HT-29 (cell line): ENCODE measurements around the gene ERVH48-1. TPM values are rescaled to one million over a fixed set of nuclear protein-coding genes. Genes with fewer than 3 reads are reported as not detected.
"Not testable (repeated sequence)": the region's sequence is repeated elsewhere in the genome, so short reads cannot be mapped to it uniquely, and the experiment has no call there.

ENCODE experiments used
- DNase-seq: peaks from one replicate; pipeline ENCODE4 v3.0.0-alpha.2; 2015; ENCODE audit warnings: low spot score
- total RNA-seq: library from RNA; depleted of rRNA; stranded (reverse); fragments of >200 nt; shearing (Covaris generic); gene quantifications from 2 replicates; pipeline ENCODE4 v1.2.3, GENCODE V29; 2014

Gene ERVH48-1
- total RNA-seq, 1 experiment from 2014 or later = not detected

DNA sequence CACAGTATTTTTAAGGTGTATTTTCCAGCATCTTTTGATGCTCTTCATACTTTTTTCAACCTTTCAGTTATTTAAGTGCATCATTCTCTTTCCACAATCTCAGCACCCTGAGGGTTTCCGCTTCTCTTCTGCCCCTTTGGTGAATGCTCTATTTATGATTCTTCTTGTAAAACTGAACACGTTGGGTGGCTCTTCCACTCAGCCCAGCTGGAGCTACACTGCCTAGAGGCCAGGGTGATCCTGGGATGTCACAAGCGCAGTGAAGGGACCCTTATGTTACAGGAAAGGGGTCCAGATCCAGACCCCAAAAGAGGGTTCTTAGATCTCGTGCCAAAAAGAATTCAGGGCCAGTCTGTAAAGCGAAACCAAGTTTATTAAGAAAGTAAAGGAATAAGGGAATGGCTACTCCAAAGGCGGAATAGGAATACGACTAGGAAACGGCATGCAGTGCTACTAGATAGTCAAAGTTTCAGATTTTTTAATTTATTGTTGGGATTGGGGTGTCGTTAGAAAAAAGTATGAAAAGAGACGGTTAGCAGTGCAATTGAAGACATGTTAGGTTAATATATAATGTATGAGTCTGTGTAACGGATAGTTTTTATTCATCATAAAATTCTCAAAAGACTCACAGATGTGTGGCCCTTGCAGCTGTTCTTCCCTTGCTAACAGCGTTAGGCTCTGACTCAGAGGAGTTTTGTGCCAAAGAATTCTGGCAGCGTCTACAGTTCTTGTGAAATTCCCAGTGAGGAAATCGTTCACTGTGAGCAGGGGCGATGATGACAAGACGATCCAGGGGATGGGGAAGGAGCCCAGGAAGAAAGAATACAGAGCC, 14.4 kb upstream of the ERVH48-1 start:
- DNase-seq = peak; percentile 14

DNA sequence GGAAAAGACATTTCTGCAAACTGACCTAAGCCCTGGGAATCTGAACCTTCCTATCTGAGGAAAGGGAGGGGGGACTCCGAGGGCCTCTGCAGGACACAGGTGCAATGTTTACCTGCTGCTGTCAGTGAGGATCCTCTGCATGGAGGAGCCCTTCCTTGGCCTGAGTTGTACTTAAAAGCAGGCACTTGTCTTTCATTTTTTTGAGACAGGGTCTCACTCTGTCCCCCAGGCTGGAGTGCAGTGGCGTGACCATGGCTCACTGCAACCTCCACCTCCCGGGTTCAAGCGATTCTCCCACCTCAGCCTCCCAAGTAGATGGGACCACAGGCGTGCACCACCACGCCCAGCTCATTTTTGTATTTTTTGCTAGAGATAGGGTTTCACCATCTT, 13.2 kb upstream of the ERVH48-1 start:
- not testable (repeated sequence) for DNase-seq

DNA sequence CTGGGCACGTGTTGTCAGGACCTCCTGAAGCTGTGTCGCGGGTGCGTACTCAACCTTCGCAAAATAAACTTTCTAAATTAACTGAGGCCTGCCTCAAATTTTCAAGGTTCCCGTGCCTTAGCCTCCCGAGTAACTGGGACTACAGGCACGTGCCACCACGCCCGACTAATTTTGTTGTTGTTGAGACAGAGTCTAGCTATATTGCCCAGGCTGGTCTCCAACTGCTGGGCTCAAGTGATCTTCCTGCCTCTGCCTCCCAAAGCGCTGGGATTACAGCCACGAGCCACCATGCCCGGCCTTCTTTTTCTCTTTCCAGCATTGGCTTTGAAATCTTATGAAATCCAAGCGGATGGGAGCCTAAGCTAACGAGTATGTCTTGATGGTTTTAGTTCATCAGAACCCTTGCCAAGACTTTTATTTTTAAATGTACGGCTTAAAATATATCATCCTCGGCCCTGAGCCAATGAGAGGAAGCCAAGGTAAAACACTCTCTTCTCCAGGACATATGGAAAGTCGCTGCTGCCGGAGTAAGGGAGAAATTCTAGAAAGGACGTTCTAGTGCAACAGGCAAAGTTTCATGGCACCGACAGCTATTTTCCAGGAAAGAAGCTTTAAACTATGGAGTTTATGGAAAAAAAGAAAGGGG, 12.7 kb upstream of the ERVH48-1 start:
- no peak for DNase-seq

DNA sequence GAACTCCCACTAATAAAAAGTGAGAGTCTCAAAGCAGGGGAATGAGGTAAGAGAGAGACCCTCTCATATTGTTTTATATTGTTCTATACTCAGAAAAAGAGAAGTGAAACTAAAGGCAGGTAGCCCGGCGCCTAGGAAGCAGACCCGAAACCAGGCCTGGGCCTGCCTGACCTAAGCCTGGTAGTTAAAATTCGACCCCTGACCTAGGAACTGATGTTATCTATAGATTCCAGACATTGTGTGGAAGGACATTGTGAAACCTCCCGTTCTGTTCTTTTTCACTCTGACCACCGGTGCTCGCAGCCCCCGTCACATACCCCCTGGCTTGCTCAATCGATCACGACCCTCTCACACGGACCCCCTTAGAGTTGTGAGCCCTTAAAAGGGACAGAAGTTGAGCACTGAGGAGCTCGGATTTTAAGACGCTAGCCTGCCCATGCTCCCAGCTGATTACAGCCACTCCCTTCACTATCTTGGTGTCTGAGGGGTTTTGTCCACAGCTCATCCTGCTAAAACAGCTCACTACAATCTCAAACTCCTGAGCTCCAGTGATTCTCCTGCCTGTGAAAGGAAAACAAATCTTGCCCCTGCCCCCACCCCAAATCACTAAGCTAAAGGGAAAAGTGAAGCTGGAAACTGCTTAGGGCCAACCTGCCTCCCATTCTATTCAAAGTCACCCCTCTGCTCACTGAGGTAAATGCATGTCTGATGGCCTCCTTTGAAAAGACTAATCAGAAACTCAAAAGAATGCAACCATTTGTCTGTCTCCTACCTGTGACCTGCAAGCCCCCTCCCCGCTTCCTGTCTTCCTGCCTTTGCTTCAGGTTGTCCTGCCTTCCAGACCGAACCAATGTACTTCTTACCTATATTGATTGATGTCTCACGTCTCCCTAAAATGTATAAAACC, 11.9 kb upstream of the ERVH48-1 start:
- DNase-seq = not testable (repeated sequence)

DNA sequence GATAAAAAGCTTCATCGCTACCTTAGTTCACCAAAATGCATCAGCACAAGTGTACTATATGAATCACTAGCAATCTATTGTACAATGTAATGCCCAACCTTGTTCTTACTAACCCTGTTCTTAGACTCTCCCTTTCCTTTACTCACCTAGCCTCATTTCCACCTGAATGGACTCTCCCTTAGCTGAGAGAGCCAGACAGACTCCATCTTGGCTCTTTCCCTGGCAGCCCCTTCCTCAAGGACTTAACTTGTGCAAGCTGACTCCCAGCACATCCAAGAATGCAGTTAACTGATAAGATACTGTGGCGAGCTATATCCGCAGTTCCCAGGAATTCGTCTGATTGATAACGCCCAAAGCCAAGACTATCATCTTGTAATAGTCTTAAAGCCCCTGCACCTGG, 10.9 kb upstream of the ERVH48-1 start:
- not testable (repeated sequence) for DNase-seq

DNA sequence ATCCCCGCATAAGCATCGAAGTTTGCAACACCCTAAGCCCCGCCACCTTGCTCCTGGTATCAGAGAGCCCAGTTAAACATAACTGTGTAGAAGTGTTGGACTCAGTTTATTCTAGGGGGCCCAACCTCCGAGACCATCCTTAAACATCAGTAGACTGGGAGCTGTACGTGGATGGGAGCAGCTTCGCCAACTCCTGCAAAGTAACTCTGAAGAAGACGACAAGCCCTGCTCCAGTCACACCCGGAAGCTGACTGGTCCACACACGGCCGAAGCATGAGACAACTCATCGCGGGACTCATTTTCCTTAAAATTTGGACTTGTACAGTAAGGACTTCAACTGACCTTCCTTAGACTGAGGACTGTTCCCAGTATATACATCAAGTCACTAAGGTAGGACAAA, 8.5 kb upstream of the ERVH48-1 start:
- DNase-seq = not testable (repeated sequence)

DNA sequence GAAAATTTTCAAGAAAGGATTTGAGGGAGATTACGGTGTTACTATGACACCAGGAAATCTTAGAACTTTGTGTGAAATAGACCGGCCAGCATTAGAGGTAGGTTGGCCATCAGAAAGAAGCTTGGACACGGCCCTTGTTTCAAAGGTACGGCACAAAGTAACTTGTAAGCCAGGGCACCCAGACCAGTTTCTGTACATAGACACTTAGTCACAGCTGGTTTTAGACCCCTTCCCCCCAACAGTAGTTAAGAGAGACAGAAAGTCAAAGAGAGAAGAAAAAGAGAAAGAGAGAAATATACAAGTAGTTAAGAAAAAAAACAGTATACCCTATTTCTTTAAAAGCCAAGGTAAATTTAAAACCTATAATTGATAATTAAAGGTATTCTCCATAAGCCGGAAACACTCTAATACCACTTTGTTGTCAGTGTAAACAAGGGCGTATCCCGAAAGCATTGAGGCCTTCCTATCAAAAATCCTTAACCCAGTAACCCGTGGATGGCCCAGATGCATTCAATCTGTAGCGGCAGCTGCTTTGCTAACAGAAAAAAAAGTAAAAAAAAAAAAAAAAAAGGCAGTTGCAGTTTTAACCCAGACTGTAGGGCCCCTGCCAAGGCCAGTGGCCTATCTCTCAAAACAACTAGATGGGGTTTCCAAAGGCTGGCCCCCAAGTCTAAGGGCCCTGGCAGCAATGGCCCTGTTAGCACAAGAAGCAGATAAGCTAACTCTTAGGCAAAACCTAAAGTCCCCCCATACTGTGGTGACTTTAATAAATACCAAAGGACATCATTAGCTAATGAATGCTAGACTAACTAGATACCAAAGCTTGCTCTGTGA, 7.9 kb upstream of the ERVH48-1 start:
- not testable (repeated sequence) for DNase-seq

DNA sequence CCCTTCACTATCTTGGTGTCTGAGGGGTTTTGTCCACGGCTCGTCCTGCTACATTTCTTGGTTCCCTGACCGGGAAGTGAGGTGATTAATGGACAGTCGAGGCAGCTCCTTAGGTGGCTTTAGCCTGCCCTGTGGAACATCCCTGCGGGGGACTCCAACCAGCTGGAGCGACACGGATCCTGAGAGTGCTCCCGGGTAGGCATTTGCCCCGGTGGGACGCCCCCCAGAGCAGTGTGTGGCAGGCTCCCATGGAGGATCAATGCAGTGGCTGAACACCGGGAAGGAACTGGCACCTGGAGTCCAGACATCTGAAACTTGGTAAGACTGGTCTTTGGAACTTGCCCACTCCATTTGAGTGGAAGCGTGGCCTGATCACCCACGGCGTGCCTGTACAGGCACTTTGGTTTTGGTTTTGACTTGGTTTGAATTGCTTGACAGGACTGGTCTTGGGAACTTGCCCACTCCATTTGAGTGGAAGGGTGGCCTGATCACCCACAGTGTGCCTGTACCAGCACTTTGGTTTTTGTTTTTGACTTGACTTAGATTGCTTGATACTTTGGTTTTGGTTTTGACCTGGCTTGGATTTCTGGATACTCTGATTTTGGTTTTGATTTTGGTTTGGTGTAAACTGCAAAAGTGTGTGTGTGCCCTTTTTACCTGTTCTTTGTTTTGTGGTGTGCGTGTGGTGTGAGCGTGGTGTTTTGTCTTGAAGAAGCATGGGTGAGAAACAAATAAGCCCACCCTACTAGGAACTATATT, 7.1 kb upstream of the ERVH48-1 start:
- not testable (repeated sequence) for DNase-seq

DNA sequence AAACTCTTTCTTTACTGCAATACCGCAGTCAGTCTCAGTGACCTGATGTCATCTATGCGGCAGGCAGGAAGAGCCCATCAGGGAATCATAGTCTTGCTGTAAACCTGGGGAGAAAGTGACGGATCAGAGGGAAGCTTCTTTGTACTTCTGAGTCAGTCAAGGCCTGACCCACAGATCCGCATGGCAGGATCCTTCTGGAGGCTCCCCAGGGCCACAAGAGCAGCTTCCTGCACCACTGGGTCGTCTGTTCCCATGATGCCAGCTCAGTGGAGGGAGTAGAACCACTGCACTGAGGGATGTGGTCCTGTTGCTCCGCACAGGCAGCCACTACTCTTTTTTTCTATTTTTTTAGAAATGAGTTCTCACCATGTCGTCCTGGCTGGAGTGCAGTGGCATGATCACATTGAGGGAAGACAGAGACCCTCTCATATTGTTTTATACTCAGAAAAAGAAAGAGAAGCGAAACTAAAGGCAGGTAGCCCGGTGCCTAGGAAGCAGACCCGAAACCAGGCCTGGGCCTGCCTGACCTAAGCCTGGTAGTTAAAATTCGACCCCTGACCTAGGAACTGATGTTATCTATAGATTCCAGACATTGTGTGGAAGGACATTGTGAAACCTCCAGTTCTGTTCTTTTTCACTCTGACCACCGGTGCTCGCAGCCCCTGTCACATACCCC, 6.3 kb upstream of the ERVH48-1 start:
- DNase-seq = no peak

DNA sequence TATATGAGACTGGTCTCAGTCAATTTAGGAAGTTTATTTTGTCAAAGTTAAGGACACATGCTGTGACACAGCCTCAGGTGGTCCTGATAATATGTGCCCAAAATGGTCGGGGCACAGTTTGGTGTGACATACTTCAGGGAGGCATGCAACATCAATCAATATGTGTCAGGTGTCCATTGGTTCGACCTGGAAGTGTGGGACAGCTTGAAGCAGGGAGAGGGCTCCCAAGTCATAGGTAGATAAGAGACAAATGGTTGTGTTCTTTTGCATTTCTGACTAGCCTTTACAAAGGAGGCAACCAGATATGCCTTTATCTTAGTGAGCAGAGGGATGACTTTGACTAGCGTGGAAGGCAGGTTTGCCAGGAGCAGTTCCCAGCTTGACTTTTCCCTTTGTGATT, 4.5 kb upstream of the ERVH48-1 start:
- DNase-seq = no peak

DNA sequence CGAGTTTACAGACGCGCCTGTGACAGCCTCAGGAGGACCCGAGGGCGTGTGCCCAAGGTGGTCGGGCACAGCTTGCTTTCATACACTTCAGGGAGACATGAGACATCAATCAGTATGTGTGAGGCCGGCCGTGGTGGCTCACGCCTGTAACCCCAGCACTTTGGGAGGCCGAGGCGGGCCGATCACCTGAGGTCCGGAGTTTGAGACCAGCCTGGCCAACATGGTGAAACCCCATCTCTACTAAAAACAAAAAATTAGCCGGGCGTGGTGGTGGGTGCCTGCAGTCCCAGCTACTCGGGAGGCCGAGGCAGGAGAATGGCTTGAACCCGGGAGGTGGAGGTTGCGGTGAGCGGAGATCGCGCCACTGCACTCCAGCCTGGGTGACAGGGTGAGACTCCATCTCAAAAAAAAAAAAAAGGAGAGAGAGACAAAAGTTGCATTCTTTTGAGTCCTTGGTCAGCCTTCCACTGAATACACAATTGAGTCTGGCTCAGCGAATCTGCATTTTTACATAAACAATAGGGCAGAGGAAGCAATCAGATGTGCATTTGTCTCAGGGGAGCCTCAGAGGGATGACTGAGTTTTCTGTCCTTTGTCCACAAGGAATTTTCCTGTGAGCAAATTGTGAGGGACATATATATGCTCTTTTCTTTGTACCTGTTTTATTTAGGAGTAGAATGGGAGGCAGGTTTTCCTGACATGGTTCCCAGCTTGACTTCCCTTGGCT, 2.2 kb upstream of the ERVH48-1 start:
- DNase-seq = not testable (repeated sequence)

DNA sequence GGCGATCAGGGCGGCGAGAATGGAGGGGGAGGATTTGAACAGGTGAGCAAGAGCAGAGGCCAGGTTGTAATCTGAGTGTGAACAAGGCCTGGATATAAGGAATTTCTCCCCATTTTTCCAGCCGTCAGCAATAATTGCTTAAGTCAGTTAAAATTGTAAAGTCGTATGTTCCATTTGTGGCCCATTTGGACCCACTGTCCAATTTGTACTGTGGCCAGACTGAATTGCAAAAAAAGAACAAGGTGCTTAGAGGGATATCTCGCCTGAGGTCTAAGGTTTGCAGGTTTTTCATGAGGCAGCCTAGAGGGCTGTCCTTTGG, 1.0 kb downstream of the ERVH48-1 start:
- DNase-seq = no peak

DNA sequence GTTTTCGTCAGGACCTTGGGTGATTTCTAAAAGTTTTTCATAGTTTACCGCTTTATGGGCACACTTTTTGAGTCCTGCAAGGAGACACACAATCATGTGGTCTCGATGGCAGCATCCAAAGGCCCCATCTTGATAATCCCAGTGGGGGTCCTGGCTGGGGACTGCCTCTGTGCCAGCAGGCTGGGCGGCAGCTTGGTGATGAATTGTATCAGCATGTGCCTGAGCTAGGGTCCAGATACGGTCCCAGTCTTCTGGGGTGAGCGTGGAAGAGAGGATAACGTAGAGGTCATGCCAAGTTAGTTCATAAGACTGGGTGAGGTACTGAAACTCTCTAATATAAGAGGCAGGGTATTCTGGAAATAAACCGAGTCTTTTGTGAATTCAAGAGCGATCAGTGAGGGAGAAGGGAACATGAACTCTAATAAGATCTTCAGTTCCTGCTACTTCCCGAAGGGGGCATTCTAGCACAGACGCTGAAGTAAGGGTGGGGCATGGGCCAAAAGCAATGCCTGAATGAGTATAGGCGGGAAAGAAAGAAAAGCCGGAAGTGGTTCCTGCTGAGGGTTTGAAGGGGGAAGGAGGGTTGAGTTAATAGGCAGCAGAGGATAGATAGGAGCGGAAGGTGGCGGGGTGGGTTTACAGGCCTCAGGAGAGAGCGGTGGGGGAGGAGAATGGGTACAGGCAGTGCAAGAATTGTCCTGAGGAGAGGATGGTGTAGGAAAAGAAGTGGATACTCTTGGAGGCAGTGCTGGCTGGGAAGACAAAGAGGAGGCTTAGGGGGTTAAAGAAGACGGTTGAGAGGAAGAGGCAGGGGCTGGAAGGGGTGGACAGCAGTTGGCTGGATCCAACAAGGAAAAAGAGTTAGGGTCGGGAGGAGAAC, 1.6 kb downstream of the ERVH48-1 start:
- peak; percentile 82 for DNase-seq

DNA sequence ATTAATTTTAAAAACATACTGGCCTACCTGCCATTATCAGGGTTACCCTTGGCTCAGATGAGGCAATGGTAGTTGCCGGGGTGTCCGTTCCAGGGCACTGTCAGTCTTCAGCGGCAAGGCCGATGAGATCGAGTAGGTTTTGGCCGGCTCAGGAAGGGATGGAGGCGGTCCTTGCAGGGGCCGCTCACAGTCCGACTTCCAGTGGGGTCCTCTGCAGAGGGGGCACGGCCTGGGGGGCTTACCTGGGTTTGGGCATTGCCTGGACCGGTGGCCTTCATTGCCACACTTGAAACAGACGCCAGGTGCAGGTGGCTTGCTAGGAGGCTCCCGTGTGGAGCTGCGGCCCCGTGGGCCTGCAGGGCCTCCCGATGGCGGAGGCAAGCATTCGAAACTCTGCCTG, 2.5 kb downstream of the ERVH48-1 start:
- no peak for DNase-seq

DNA sequence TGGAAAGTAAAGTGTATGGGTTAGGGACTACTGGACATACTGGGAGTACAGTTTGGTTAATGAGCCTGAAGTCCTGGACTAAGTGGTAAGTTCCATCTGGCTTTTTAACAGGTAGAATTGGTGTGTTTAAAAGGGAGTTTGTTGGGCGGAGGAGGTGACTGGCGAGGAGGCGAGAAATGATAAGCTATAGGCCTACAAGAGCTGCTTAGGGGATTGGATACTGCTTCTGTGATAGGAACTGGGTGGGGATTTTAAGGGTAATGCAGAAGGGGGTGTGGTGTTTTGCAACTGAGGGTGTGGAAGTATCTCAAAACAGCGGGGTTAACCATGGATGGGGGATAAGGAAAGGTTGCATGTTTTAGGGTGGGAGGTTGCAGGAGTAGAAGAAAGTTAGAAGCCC, 3.5 kb downstream of the ERVH48-1 start:
- no peak for DNase-seq

DNA sequence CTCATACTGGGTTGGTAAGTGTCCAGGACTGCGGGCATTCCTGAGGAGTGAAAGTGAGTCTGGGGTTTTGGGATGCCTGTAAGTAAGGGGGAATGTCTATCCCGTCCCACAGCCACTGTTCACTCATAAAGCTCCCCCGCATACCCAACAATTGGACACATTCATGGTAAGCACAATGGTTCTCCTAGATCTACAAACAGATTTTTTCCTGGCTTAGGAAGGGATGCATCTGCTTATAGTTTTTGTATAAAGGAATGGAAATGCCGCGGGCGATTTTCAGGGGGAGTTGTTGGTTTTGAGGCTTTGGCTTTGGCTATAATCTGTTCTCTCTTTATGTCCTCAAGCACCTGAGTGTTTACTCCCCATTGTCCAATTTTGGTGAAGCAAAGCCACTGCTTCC, 7.1 kb downstream of the ERVH48-1 start:
- DNase-seq = no peak

DNA sequence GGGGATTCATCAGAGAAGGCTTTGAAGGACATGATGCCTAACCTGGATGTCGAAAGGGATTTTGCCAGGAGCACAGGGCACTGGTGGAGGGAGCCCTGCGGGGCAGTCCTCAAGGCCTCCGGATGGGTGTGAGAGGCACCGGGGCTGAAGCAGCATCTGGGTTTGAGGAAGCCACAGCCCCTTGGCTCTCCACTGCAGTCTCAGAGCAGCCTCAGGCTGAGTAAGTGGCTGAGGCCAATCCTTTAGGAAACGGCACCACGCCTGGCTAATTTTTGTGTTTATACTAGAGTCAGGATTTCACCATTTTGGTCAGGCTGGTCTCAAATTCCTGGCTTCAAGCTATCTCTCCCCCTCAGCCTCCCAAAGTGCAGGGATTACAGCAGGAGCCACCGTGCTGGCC, 12.0 kb downstream of the ERVH48-1 start:
- DNase-seq = no peak

DNA sequence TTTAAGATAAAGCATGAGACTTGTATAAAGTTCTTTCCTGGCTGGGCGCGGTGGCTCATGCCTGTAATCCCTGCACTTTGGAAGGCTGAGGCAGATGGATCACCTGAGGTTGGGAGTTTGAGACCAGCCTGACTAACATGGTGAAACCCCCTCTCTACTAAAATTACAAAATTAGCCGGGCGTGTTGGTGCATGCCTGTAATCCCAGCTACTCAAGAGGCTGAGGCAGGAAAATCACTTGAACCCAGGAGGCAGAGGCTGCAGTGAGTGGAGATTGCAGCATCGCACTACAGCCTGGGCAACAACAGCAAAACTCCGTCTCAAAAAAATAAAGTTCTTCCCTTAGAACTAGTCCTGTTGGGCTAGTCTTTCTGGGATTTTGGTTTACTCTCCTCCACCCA, 13.5 kb downstream of the ERVH48-1 start:
- DNase-seq = not testable (repeated sequence)
